Keratinocyte (primary cell): ENCODE measurements around the gene ZSCAN5A. TPM values are rescaled to one million over a fixed set of nuclear protein-coding genes. Genes with fewer than 3 reads are reported as not detected.

Experiments used
- DNase-seq: peaks from one replicate; pipeline ENCODE4 v3.0.0-alpha.2; 2011; ENCODE audit warnings: low read depth, missing footprints, low spot score
- FAIRE-seq: peaks from 2 replicates; lab custom pipeline; 2011; peaks lifted over from hg19 to GRCh38; lab: Jason Lieb, UNC
- H2AFZ ChIP-seq: 2 replicates; pipeline ENCODE4 v1.6.0; 2012; ENCODE audit warnings: low read length, control low read depth, inconsistent platforms; ENCODE audit not compliant: control insufficient read depth
- H3K27ac ChIP-seq: 2 replicates; pipeline ENCODE4 v1.5.1; 2011; ENCODE audit warnings: low read length; ENCODE audit not compliant: control insufficient read depth, insufficient read depth
- H3K27me3 ChIP-seq: 3 replicates; pipeline ENCODE4 v1.6.0; 2011; ENCODE audit warnings: low read length; ENCODE audit not compliant: control insufficient read depth, insufficient read depth; ENCODE audit errors: extremely low read depth
- H3K36me3 ChIP-seq, 2 experiments: 2 replicates in 1 of 2; 3 replicates in 1 of 2; pipeline ENCODE4 v1.5.1; 2011; ENCODE audit warnings: low read length in 2 of 2, mild to moderate bottlenecking in 1 of 2; ENCODE audit not compliant: control insufficient read depth in 2 of 2, insufficient read depth in 2 of 2; ENCODE audit errors: extremely low read depth in 1 of 2
- H3K4me1 ChIP-seq: 3 replicates; pipeline ENCODE4 v1.5.1; 2011; ENCODE audit warnings: low read length; ENCODE audit not compliant: control insufficient read depth, insufficient read depth; ENCODE audit errors: extremely low read depth
- H3K4me2 ChIP-seq: 3 replicates; pipeline ENCODE4 v1.6.0; 2011; ENCODE audit warnings: low read depth, low read length; ENCODE audit not compliant: control insufficient read depth, insufficient read depth; ENCODE audit errors: extremely low read depth
- H3K4me3 ChIP-seq, 3 experiments: fragments of 200-600 bp in 1 of 3; sonication (generic) in 1 of 3; 2 replicates in 2 of 3; 3 replicates in 1 of 3; pipeline ENCODE4 v1.5.1; 2011 to 2016; ENCODE audit warnings: low read length in 3 of 3, mild to moderate bottlenecking in 3 of 3, control low read depth in 2 of 3, inconsistent platforms in 1 of 3, low read depth in 1 of 3, mixed read lengths in 1 of 3, mixed run types in 1 of 3, moderate library complexity in 1 of 3; ENCODE audit not compliant: control insufficient read depth in 2 of 3, insufficient read depth in 2 of 3; ENCODE audit errors: extremely low read depth in 1 of 3
- H3K79me2 ChIP-seq: 2 replicates; pipeline ENCODE4 v1.6.0; 2012; ENCODE audit warnings: low read length; ENCODE audit not compliant: control insufficient read depth, insufficient read depth
- H3K9ac ChIP-seq: 3 replicates; pipeline ENCODE4 v1.6.0; 2011; ENCODE audit warnings: low read length; ENCODE audit not compliant: control insufficient read depth, insufficient read depth; ENCODE audit errors: extremely low read depth
- H3K9me1 ChIP-seq: 3 replicates; pipeline ENCODE4 v1.6.0; 2011; ENCODE audit warnings: low read length; ENCODE audit not compliant: control insufficient read depth, insufficient read depth; ENCODE audit errors: extremely low read depth
- H3K9me3 ChIP-seq: 2 replicates; pipeline ENCODE4 v1.5.1; 2012; ENCODE audit warnings: low read depth, low read length; ENCODE audit not compliant: control insufficient read depth
- H4K20me1 ChIP-seq: 3 replicates; pipeline ENCODE4 v1.6.0; 2011; ENCODE audit warnings: low read length; ENCODE audit not compliant: control insufficient read depth, insufficient read depth; ENCODE audit errors: extremely low read depth
- EZH2 ChIP-seq: IDR thresholded peaks from one replicate; pipeline ENCODE4 v1.6.1; 2012; ENCODE audit warnings: inconsistent platforms, mild to moderate bottlenecking, low read length, moderate library complexity
- dilution Hi-C: fragments of 300-500 bp; cut with MboI; formaldehyde crosslinking; loops from one replicate; pipeline ENCODE4 v1.7.0; 2020; ENCODE audit warnings: low sequenced_read_pairs; ENCODE audit not compliant: extremely low pct_ligation_motif_present
- polyA plus RNA-seq, 5 experiments: library from polyadenylated mRNA; depleted of rRNA in 3 of 5; stranded (reverse) in 3 of 5; stranded (forward) in 1 of 5; unstranded in 1 of 5; fragments of >200 nt; gene quantifications; 1 replicate in 1 of 5; 2 replicates in 3 of 5; 3 replicates in 1 of 5; pipeline versions ENCODE4 v1.2.1 to v1.2.3, GENCODE V29; 2011 to 2012; ENCODE audit warnings: missing spikeins in 2 of 5, low read depth in 1 of 5, low replicate concordance in 1 of 5
- TF ChIP-seq, protein P1 (sequence below), 3 experiments: IDR thresholded peaks in 1 of 3; conservative IDR thresholded peaks in 1 of 3; optimal IDR thresholded peaks in 1 of 3; 2 replicates in 2 of 3; 3 replicates in 1 of 3; pipeline versions ENCODE3 to v1.5.1; 2011; ENCODE audit warnings: low read length in 3 of 3, mild to moderate bottlenecking in 3 of 3, moderate library complexity in 2 of 3, control low read depth in 1 of 3, inconsistent platforms in 1 of 3; ENCODE audit not compliant: insufficient read depth in 2 of 3; ENCODE audit errors: extremely low read depth in 1 of 3

The ZSCAN5A gene
- polyA plus RNA-seq, 1 donor (not counting 4 experiments of a cell fraction or from before 2014, with no cell fraction given), result 6.1 TPM

DNA sequence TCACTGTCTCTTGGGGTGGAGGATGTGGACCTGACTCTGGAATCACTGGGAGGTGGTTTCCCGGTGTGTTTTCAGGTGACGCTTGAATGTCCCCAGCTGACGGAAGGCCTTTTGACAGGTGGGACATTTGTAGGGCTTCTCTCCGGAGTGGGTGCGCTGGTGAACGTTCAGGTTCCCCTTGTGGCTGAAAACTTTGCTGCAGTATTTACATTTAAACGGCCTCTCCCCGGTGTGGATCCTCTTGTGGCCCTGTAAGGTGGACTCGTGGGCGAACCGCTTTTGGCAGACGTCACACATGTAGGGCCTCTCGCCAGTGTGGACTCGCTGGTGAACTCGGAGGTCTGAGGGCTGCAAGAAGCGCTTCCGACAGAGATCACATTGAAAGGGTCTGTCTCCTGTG lies 124.9 kb downstream of the ZSCAN5A start:
- no peak overlapping the region for H3K4me3 ChIP-seq
- H3K4me2 ChIP-seq, result no peak overlapping the region
- H3K79me2 ChIP-seq, result no peaks in the 10 kb centered on the region
- H2AFZ ChIP-seq, result no peak overlapping the region
- H3K27ac ChIP-seq, result no peak overlapping the region
- no peaks in the 10 kb centered on the region for H4K20me1 ChIP-seq
- H3K9ac ChIP-seq, result no peak overlapping the region
- H3K9me1 ChIP-seq, result no peaks in the 10 kb centered on the region
- FAIRE-seq (no peak), DNase-seq (no peak)
- no peaks in the 10 kb centered on the region for H3K27me3 ChIP-seq
- no peaks in the 10 kb centered on the region for H3K36me3 ChIP-seq
- TF ChIP-seq, protein P1, sequence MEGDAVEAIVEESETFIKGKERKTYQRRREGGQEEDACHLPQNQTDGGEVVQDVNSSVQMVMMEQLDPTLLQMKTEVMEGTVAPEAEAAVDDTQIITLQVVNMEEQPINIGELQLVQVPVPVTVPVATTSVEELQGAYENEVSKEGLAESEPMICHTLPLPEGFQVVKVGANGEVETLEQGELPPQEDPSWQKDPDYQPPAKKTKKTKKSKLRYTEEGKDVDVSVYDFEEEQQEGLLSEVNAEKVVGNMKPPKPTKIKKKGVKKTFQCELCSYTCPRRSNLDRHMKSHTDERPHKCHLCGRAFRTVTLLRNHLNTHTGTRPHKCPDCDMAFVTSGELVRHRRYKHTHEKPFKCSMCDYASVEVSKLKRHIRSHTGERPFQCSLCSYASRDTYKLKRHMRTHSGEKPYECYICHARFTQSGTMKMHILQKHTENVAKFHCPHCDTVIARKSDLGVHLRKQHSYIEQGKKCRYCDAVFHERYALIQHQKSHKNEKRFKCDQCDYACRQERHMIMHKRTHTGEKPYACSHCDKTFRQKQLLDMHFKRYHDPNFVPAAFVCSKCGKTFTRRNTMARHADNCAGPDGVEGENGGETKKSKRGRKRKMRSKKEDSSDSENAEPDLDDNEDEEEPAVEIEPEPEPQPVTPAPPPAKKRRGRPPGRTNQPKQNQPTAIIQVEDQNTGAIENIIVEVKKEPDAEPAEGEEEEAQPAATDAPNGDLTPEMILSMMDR (optimal IDR thresholded peaks at IDR 0.05 in 1 of 3, IDR thresholded peaks at IDR 0.05 in 1 of 3, conservative IDR thresholded peaks at IDR 0.05 in 1 of 3; ENCODE audit: extremely low read depth in 1 of 3, insufficient read depth in 2 of 3, low read length in 3 of 3), result no peak
- TF ChIP-seq EZH2, result no peak
- no peaks in the 10 kb centered on the region for H3K4me1 ChIP-seq
- dilution Hi-C loops, result no loop called here
- H3K9me3 ChIP-seq, result no peaks in the 10 kb centered on the region

DNA sequence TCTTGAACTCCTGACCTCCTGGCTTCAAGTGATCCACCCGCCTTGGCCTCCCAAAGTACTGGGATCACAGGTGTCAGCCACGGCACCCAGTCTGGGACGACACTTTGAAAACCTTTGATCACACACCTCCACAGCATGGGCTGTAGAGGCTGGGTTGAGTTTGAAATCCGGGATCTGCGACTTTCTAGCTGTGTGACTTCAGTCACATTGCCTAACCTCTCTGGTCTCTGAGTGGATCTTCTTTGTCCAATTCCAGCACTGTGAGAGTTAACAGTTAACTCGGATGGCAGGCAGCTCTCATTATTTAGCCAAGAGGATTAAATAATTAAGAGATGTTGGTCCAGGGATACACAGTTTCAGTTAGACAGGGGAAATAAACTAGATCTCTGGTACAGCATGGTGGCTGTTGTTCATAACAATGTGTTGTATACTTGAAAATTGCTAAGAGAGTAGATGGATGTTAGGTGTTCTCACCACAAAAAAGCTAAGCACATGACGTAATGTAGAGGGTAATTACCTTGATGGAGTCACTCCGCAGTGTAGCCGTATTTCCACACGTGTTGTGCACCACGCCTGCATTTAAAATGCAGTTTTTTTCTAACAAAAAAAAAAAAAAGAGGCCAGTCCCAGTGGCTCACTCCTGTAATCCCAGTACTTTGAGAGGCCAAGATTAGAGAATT lies 136.9 kb downstream of the ZSCAN5A start:
- peaks cover 7% of the 10 kb centered on the region for H3K27me3 ChIP-seq
- no peaks in the 10 kb centered on the region for H4K20me1 ChIP-seq
- H3K9me3 ChIP-seq, result no peaks in the 10 kb centered on the region
- no peak overlapping the region for H3K9ac ChIP-seq
- DNase-seq, result no peak
- H3K36me3 ChIP-seq, result no peaks in the 10 kb centered on the region
- dilution Hi-C loops, result no loop called here
- no peaks in the 10 kb centered on the region for H3K79me2 ChIP-seq
- H2AFZ ChIP-seq, result no peak overlapping the region
- H3K27ac ChIP-seq, result no peak overlapping the region
- no peak for FAIRE-seq
- no peak for TF ChIP-seq EZH2
- TF ChIP-seq, protein P1 (optimal IDR thresholded peaks at IDR 0.05 in 1 of 3, IDR thresholded peaks at IDR 0.05 in 1 of 3, conservative IDR thresholded peaks at IDR 0.05 in 1 of 3; ENCODE audit: extremely low read depth in 1 of 3, insufficient read depth in 2 of 3, low read length in 3 of 3), result no peak
- no peak overlapping the region for H3K4me2 ChIP-seq
- H3K9me1 ChIP-seq, result no peaks in the 10 kb centered on the region
- no peaks in the 10 kb centered on the region for H3K4me1 ChIP-seq
- H3K4me3 ChIP-seq, result no peak overlapping the region
